Activated T-cell treated with anti-CD3 and anti-CD28 coated beads for 1 hour (primary cell): Measurements from ENCODE around the gene PLEKHB1.
"Not testable (repeated sequence)": the region's sequence is repeated elsewhere in the genome, so short reads cannot be mapped to it uniquely, and the experiment has no call there.

Source experiments
- DNase-seq: peaks from one replicate; pipeline ENCODE4 v3.0.0-alpha.2; 2020; ENCODE audit warnings: low read depth

The PLEKHB1 gene

GRCh38 chr11:73648571-73649046, 2.2 kb downstream of the PLEKHB1 start:
- DNase-seq = no peak

DNA sequence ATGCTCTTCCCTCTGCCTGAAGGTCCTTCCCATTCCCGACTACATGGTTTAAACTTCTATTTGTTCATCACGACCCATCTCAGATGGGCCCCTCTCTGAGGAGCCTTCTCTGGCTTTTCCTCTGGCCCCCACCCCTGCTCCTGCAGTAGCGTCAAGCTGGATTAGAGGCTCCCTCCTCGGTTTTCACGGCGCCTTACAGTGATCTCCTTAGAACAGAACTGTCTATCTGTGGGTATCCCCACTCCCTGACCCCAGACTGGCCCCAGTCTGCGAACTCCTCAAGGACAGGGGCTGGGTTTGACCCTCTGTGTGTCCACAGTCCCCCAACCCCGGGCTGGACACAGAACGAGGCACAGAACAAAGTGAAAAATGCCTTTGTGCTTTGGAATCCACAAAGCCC, 2.8 kb downstream of the PLEKHB1 start:
- no peak for DNase-seq

DNA sequence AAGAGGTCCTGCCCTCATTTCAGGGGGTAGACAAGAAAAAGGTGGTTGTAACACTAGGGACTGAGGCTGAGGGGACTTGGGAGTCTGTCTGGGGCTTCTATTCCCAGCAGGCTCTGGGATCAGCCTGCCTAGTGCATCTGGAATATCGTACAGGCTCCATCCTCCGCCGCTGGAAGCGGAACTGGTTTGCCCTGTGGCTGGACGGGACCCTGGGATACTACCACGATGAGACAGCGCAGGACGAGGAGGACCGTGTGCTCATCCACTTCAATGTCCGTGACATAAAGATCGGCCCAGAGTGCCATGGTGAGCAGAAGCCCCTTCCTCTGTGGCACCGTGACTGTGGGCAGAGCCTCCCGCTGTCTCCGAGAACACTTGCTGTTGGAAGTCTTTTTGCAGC, 4.0 kb downstream of the PLEKHB1 start:
- no peak for DNase-seq

GRCh38 chr11:73651252-73651651, 4.9 kb downstream of the PLEKHB1 start:
- DNase-seq = no peak

- no peak for DNase-seq
These were observed 5.3 kb downstream of the PLEKHB1 start for GRCh38 chr11:73651661-73652045.

GRCh38 chr11:73652046-73652730, 5.8 kb downstream of the PLEKHB1 start:
- no peak for DNase-seq

- no peak for DNase-seq
These were observed 6.6 kb downstream of the PLEKHB1 start for GRCh38 chr11:73652856-73653559.

- no peak for DNase-seq
These were observed 7.6 kb downstream of the PLEKHB1 start for GRCh38 chr11:73653996-73654395.

- no peak for DNase-seq
These were observed 8.2 kb downstream of the PLEKHB1 start for GRCh38 chr11:73654482-73655021.

GRCh38 chr11:73655686-73656085, 9.3 kb downstream of the PLEKHB1 start:
- no peak for DNase-seq

DNA sequence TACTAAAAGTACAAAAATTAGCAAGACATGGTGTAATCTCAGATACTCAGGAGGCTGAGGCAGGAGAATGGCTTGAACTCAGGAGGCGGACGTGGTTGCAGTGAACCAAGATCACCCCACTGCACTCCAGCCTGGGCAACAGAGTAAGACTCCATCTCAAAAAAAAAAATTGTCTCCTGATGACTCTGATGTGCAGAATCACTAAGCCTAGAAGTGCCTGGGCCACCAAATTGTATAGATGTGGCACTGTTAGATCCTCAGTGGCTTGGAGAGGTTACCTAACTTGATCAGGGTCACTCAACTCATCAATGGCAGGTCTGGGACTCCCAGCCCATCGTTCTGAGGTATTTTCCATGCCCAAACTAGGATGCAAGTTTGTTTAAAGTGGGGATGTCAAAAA, 10.6 kb downstream of the PLEKHB1 start:
- DNase-seq = no peak

DNA sequence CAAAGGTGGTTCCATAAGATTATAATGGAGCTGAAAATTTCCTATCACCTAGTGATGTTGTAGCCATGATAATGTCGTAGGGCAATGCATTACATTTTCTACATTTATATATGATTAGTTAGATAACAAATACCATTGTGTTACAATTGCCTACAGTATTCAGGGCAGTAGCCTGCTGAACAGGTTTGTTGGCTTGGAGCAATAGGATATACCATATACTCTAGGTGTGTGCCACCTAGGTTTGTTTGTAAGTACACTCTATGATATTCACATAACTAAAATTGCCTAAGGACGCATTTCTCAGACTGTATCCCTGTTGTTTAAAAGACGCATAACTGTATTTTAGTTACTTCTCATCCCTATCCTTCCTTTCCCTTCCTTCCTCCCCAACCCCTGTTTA, 13.6 kb downstream of the PLEKHB1 start:
- no peak for DNase-seq

- no peak for DNase-seq
These were observed 14.2 kb downstream of the PLEKHB1 start for GRCh38 chr11:73660497-73661034.

- DNase-seq = peak; percentile 85
These were observed 14.8 kb downstream of the PLEKHB1 start for GRCh38 chr11:73661035-73661628.

- DNase-seq = no peak
These were observed 16.2 kb downstream of the PLEKHB1 start for GRCh38 chr11:73662445-73663157.

- DNase-seq = no peak
These were observed 17.5 kb downstream of the PLEKHB1 start for GRCh38 chr11:73663604-73664495.

DNA sequence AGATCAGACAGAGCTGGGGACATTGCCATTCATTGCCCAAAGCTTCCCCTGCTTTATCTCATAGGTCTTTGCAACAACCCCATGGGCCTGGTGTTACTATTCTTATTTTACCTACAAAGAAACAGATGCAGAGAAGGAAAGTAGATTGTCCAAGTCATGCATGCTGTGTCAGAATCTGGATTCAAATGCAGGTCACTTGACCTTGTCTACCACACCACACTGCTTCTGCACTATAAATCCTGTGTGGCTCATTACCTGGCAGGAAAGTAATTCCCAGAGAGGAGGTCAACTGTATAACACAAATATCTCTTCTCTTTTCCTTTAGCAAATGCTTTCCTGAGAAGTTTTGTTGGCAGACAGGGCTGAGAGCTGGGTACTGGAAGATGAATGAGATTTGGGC, 18.5 kb downstream of the PLEKHB1 start:
- no peak for DNase-seq

- DNase-seq = no peak
These were observed 21.5 kb downstream of the PLEKHB1 start for GRCh38 chr11:73667891-73668290.

- no peak for DNase-seq
These were observed 24.4 kb downstream of the PLEKHB1 start for GRCh38 chr11:73670808-73671207.

GRCh38 chr11:73671701-73672100, 25.3 kb downstream of the PLEKHB1 start:
- no peak for DNase-seq

GRCh38 chr11:73676552-73676951, 30.2 kb downstream of the PLEKHB1 start:
- DNase-seq = not testable (repeated sequence)
